ENCODE measurements around the gene DSTN.

DSTN gene

DNA sequence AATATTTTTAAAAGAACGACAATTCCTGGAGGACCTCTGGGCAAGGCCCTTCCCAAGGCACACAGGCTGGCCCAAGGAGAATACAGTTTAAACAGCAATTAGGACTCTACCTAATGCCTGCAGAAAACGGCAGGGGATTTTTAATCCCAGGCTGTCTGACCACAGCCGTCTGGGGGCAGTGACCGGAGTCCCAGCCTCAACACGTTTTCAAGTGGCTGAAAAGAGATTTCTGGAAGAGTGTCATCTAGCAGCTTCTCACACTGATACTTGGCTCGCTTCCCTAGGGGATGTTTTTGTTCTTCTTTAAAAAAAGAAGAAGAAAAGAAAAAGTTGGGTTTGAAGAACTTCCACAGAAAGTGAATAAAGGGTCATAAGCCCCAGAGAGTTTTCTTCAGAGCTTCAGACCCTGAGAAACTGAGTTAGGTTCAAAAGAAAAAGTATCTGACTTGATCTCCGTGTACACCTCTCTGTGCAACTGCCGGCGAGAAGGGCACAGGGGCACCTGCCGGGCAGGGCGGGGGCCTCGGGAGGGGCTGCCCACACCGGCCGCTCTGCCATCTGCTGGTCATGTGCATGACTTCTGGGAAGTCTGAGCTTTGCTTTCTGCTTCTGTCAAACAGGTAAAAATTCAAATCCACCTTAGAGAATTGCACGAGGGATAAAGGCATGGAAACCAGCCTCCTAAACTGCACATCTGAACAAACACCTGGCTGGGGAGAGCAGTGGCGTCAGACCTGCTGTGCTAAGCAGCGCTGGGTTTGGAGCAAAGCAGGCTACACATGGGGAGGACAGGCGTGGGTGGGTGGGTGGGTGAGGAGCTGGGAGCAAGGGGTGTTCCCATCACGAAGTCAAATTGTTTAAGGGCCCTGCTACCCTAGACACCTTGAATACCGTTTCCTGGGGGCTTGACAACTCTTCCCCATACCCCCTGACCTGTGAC is 79.2 kb downstream of the DSTN start:
- H3K36me3 ChIP-seq (ENCODE audit: control insufficient read depth, insufficient read depth, low read length), result no peaks in the 10 kb centered on the region
- no peak overlapping the region for H3K4me3 ChIP-seq (ENCODE audit: insufficient read depth, low read depth, low read length, poor library complexity, severe bottlenecking)
- no peaks in the 10 kb centered on the region for H3K4me1 ChIP-seq (ENCODE audit: control insufficient read depth, insufficient read depth, low read length, poor library complexity, severe bottlenecking)
- H3K9me3 ChIP-seq (ENCODE audit: control insufficient read depth, low read length), result no peaks in the 10 kb centered on the region
- DNase-seq, result no peak
- H3K27me3 ChIP-seq (replicated peaks; ENCODE audit: control insufficient read depth, insufficient read depth, low read length, poor library complexity, severe bottlenecking), result no peaks in the 10 kb centered on the region
- H3K27ac ChIP-seq (ENCODE audit: insufficient read depth, low read length, poor library complexity, severe bottlenecking), result no peak overlapping the region

DNA sequence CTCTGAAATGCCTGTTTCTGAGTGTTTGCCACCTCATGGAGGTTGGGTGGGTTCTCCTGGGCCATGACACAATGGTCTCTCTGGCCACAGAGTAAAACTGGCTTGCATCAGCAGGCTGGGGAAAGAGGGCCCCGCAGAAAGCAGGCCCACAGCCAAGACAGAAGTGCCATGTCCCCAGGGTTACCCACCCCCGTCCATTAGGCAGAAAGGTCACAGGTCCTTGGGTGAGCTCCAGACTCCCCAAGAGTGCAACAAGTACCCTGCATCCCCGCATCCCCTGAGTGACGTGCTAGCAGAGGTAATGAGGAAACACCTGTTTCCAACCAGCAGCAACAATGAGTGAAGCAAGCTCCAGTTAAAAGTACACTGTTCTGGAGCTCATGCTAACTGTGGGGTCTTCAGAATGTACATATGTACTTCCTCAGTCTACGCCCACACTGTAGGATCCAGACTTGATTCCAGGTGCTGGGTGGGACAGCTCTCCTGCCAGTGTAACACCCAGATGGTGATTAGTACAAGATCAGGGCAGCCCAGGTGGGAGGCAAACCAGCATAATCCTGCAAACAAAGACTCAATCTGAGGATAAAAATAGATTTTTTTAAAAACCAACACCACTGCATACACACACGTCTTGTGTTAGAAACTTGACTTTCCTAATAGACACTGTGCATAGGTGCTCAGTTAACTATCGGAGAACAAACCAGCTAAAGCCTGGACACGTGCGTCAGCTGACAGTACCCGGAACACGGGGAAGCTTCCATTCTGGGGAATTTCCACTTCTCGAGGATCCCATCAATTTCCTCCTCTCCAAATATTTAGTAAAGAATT is 80.6 kb downstream of the DSTN start:
- no peak overlapping the region for H3K27ac ChIP-seq (ENCODE audit: insufficient read depth, low read length, poor library complexity, severe bottlenecking)
- no peak for DNase-seq
- H3K9me3 ChIP-seq (ENCODE audit: control insufficient read depth, low read length), result no peaks in the 10 kb centered on the region
- no peaks in the 10 kb centered on the region for H3K4me1 ChIP-seq (ENCODE audit: control insufficient read depth, insufficient read depth, low read length, poor library complexity, severe bottlenecking)
- no peak overlapping the region for H3K4me3 ChIP-seq (ENCODE audit: insufficient read depth, low read depth, low read length, poor library complexity, severe bottlenecking)
- H3K36me3 ChIP-seq (ENCODE audit: control insufficient read depth, insufficient read depth, low read length), result no peaks in the 10 kb centered on the region
- H3K27me3 ChIP-seq (replicated peaks; ENCODE audit: control insufficient read depth, insufficient read depth, low read length, poor library complexity, severe bottlenecking), result no peaks in the 10 kb centered on the region

DNA sequence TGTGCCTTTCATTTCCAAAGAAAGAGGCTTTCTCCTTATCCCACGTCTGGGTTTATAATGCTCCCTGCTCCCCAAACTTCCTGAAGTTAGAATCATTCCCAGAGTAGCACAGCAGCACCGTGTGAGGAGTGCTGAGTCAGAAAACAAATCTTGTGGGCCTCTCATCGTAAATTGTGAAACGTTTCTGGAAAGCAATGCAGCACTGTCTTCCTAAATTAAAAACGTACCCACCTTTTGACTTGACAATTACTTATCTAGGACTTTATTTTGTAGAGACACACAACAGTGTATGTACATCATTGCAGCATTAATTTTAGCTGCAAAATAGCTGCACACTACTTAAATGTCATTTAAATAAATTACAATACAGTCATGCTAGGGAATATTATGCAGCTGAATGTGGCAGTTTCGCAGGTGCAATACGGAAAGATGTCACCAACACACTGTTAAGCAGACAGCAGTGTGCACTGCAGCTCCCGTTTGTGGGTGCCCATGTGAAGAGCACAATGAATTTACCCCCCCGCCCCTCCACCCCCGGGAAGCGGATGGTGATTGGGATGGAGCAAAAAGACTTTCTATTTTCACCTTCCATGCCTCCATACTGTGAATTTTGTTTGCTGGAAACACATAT is 81.4 kb downstream of the DSTN start:
- Histone ChIP-seq H3K4me1 (ENCODE audit: control insufficient read depth, insufficient read depth, low read length, poor library complexity, severe bottlenecking) (no peaks in the 10 kb centered on the region), H3K9me3 (ENCODE audit: control insufficient read depth, low read length) (no peaks in the 10 kb centered on the region), H3K4me3 (ENCODE audit: insufficient read depth, low read depth, low read length, poor library complexity, severe bottlenecking) (no peak overlapping the region), H3K27ac (ENCODE audit: insufficient read depth, low read length, poor library complexity, severe bottlenecking) (no peak overlapping the region), H3K27me3 (replicated peaks; ENCODE audit: control insufficient read depth, insufficient read depth, low read length, poor library complexity, severe bottlenecking) (no peaks in the 10 kb centered on the region), H3K36me3 (ENCODE audit: control insufficient read depth, insufficient read depth, low read length) (no peaks in the 10 kb centered on the region)
- DNase-seq, result no peak

DNA sequence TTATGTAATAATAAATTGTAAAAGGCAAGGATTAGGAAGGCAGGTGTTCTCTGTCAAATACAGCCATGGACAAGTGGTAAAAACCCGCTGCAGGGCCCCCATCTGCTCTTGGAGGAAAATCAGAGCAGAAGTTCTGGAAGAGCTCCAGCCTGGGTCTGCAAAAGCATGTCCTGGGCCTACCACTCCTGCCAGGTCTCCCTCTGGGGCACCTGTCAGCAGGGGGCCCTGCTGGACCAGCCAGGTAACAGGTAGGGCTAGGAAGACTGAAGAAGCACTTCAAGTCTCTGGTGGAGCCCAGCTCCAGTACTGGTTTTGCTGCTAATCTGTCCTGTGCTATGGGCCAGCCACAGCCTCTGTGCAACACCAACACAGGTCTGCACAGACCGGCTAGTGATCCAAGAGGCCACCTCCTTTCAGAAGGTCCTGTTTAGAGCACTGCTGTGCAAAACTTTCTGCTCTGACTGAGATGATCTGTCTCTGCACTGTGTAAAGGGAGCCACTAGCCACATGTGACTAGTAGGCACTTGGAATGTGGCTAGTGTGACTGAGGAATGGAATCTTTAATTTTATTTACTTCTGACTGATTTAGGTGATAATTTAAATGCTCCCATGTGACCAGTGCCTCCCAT is 82.0 kb downstream of the DSTN start:
- Histone ChIP-seq H3K27ac (ENCODE audit: insufficient read depth, low read length, poor library complexity, severe bottlenecking) (no peak overlapping the region), H3K27me3 (replicated peaks; ENCODE audit: control insufficient read depth, insufficient read depth, low read length, poor library complexity, severe bottlenecking) (no peaks in the 10 kb centered on the region), H3K9me3 (ENCODE audit: control insufficient read depth, low read length) (no peaks in the 10 kb centered on the region), H3K4me3 (ENCODE audit: insufficient read depth, low read depth, low read length, poor library complexity, severe bottlenecking) (no peak overlapping the region), H3K4me1 (ENCODE audit: control insufficient read depth, insufficient read depth, low read length, poor library complexity, severe bottlenecking) (no peaks in the 10 kb centered on the region), H3K36me3 (ENCODE audit: control insufficient read depth, insufficient read depth, low read length) (no peaks in the 10 kb centered on the region)
- DNase-seq, result no peak

DNA sequence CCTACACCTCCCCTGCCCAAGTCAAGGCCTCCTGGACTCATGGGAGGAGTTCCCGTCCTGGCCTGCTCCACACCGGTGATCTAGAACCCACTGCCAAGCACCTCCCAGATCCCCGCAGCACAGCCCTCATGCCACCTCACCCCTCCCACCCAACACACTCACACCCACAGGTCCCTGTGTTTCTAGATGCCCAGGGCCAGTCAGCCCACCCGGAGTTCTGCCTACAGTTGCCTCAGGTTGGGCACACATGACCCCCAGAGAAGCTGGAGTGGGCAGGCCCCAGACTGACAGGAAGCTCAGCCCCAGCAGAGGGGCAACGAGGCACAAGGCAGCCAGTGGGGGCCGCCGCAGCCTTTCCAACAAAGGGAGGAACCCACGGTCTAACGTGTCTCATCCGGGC is 82.5 kb downstream of the DSTN start:
- Histone ChIP-seq H3K27ac (ENCODE audit: insufficient read depth, low read length, poor library complexity, severe bottlenecking) (no peak overlapping the region), H3K4me3 (ENCODE audit: insufficient read depth, low read depth, low read length, poor library complexity, severe bottlenecking) (no peak overlapping the region), H3K36me3 (ENCODE audit: control insufficient read depth, insufficient read depth, low read length) (no peaks in the 10 kb centered on the region), H3K9me3 (ENCODE audit: control insufficient read depth, low read length) (no peaks in the 10 kb centered on the region), H3K27me3 (replicated peaks; ENCODE audit: control insufficient read depth, insufficient read depth, low read length, poor library complexity, severe bottlenecking) (no peaks in the 10 kb centered on the region), H3K4me1 (ENCODE audit: control insufficient read depth, insufficient read depth, low read length, poor library complexity, severe bottlenecking) (no peaks in the 10 kb centered on the region)
- no peak for DNase-seq

DNA sequence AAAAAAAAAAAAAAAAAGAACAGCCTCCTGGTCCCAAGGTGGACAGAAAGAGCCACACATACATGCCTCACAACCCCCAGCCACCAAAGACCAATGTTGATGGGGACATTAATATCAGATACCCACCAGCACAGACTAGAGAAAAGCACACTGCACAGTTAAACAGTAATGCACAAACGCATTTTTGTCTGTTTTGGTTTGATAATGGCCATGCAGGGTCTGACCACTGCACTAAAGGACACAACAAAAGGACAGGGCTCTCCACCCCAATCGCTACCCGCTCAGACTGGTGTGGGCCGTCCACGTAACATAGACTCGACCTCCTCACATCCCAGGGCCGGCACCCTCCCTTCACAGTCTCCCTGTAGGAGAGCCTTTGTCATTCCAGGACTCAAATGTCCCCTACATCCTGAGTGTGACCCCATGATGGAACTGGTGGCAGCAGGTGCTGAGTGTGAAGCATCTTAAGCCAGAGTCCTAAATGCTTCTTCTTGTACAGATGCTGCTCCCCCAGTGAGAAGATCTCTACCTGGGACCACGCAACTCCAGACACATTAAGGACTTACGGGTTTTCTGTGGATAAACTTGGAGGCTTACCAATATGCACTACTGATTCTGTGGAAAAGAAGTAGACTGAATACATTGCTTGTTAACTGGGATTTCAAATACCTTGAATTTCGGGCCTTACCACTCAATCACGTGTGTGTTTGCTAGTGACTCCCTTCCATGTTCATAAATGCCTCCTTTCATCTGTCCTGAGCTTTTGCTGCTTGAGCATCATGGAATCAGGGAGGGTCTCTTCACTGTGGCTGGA is 84.2 kb downstream of the DSTN start:
- no peak overlapping the region for H3K27ac ChIP-seq (ENCODE audit: insufficient read depth, low read length, poor library complexity, severe bottlenecking)
- H3K27me3 ChIP-seq (replicated peaks; ENCODE audit: control insufficient read depth, insufficient read depth, low read length, poor library complexity, severe bottlenecking), result no peaks in the 10 kb centered on the region
- H3K4me1 ChIP-seq (ENCODE audit: control insufficient read depth, insufficient read depth, low read length, poor library complexity, severe bottlenecking), result no peaks in the 10 kb centered on the region
- no peak for DNase-seq
- H3K9me3 ChIP-seq (ENCODE audit: control insufficient read depth, low read length), result no peaks in the 10 kb centered on the region
- H3K4me3 ChIP-seq (ENCODE audit: insufficient read depth, low read depth, low read length, poor library complexity, severe bottlenecking), result no peak overlapping the region
- H3K36me3 ChIP-seq (ENCODE audit: control insufficient read depth, insufficient read depth, low read length), result no peaks in the 10 kb centered on the region

DNA sequence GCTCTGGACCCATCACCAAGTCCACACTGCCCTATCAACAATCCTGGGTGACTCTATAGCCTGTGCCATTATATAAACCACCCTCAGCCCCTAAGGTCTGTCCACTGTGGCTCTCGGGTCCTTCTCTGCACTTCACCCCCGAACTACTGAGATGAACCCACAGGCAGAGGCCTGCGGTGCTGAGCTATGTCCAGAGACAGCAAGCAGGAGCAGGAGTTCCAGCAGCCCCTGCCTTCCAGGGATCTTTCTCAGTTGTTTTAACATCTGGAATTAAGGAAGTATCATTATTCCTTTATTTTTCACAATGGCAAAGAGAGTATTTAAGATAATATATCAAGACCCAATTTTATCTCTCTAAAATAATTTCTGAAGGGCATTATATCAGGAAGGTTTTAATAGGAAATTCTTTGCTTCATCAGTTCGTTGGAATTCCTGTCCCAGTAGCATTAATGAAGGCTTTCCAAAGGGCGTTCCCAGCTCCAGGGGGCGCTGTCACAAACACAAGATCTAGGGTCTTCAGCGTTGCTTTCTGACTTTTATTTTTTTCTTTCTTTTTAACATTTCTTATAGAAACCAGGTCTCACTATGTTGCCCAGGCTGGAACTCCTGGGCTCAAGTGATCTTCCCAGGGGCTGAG is 84.9 kb downstream of the DSTN start:
- H3K36me3 ChIP-seq (ENCODE audit: control insufficient read depth, insufficient read depth, low read length), result no peaks in the 10 kb centered on the region
- H3K27ac ChIP-seq (ENCODE audit: insufficient read depth, low read length, poor library complexity, severe bottlenecking), result no peak overlapping the region
- no peak overlapping the region for H3K4me3 ChIP-seq (ENCODE audit: insufficient read depth, low read depth, low read length, poor library complexity, severe bottlenecking)
- DNase-seq, result no peak
- H3K27me3 ChIP-seq (replicated peaks; ENCODE audit: control insufficient read depth, insufficient read depth, low read length, poor library complexity, severe bottlenecking), result no peaks in the 10 kb centered on the region
- no peaks in the 10 kb centered on the region for H3K9me3 ChIP-seq (ENCODE audit: control insufficient read depth, low read length)
- no peaks in the 10 kb centered on the region for H3K4me1 ChIP-seq (ENCODE audit: control insufficient read depth, insufficient read depth, low read length, poor library complexity, severe bottlenecking)

DNA sequence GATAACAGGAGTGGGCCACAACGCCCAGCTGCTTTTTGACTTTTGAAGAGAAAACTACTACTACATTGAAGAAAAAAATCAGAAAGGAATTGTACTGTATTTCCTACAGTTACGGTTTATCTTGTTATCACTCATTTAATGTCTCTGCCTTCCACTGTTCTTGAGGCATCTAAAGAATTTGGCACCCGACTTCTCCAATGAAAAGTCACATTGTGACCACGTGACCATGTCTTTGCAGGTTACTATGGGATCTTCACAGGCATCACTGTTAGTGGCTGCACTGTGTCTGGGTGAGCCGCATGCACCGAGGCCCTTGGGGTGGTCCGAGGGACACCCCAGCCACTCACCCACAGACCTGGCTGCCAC is 85.4 kb downstream of the DSTN start:
- Histone ChIP-seq H3K9me3 (ENCODE audit: control insufficient read depth, low read length) (no peaks in the 10 kb centered on the region), H3K4me3 (ENCODE audit: insufficient read depth, low read depth, low read length, poor library complexity, severe bottlenecking) (no peak overlapping the region), H3K4me1 (ENCODE audit: control insufficient read depth, insufficient read depth, low read length, poor library complexity, severe bottlenecking) (no peaks in the 10 kb centered on the region), H3K27me3 (replicated peaks; ENCODE audit: control insufficient read depth, insufficient read depth, low read length, poor library complexity, severe bottlenecking) (no peaks in the 10 kb centered on the region), H3K36me3 (ENCODE audit: control insufficient read depth, insufficient read depth, low read length) (no peaks in the 10 kb centered on the region), H3K27ac (ENCODE audit: insufficient read depth, low read length, poor library complexity, severe bottlenecking) (no peak overlapping the region)
- DNase-seq, result no peak

All from effector memory CD4-positive, alpha-beta T cell (primary cell).